ENCODE results near the gene IGF2. TPM values are rescaled to one million over a fixed set of nuclear protein-coding genes. Genes with fewer than 3 reads are reported as not detected.
"Not testable (repeated sequence)": the region's sequence is repeated elsewhere in the genome, so short reads cannot be mapped to it uniquely, and the experiment has no call there.

Gene IGF2
- total RNA-seq, 6 donors from 2014 or later, result 7.0 to 24.4 (median 8.4) TPM; not detected in 1

GRCh38 chr11:2180347-2180746 lies 41.2 kb upstream of the IGF2 start:
- Histone ChIP-seq H3K4me3 (no peak overlapping the region), H3K4me1 (no peaks in the 10 kb centered on the region), H3K36me3 (no peaks in the 10 kb centered on the region), H3K27me3 (no peaks in the 10 kb centered on the region), H3K27ac (no peak overlapping the region), H3K9me3 (no peaks in the 10 kb centered on the region)
- DNase-seq (peak in 1 of 2 donors; percentile 67), ATAC-seq (ENCODE audit: low FRiP score in 2 of 2) (no peak)
- WGBS, 2 donors, result 70 to 77% methylated on average over 9 to 14 of the region's 15 CpGs
- TF ChIP-seq POLR2AphosphoS5 (IDR thresholded peaks at IDR 0.05), result no peak
- no peak for TF ChIP-seq CTCF (IDR thresholded peaks at IDR 0.05)
- no peak for TF ChIP-seq EP300 (IDR thresholded peaks at IDR 0.05)
- TF ChIP-seq POLR2A (IDR thresholded peaks at IDR 0.05), result no peak

GRCh38 chr11:2179516-2179915 lies 40.3 kb upstream of the IGF2 start:
- no peak overlapping the region for H3K4me3 ChIP-seq
- no peak for ATAC-seq (ENCODE audit: low FRiP score in 2 of 2)
- H3K4me1 ChIP-seq, result no peaks in the 10 kb centered on the region
- peak in 1 of 2 donors; percentile 75 for DNase-seq
- TF ChIP-seq EP300 (IDR thresholded peaks at IDR 0.05) (no peak), POLR2A (IDR thresholded peaks at IDR 0.05) (no peak), CTCF (IDR thresholded peaks at IDR 0.05) (no peak), POLR2AphosphoS5 (IDR thresholded peaks at IDR 0.05) (no peak)
- no peaks in the 10 kb centered on the region for H3K9me3 ChIP-seq
- H3K27me3 ChIP-seq, result no peaks in the 10 kb centered on the region
- WGBS, 2 donors, result 79 to 90% methylated on average over 7 to 9 of the region's 10 CpGs
- no peak overlapping the region for H3K27ac ChIP-seq
- no peaks in the 10 kb centered on the region for H3K36me3 ChIP-seq

- Histone ChIP-seq H3K4me1 (no peaks in the 10 kb centered on the region), H3K27me3 (no peaks in the 10 kb centered on the region), H3K9me3 (no peaks in the 10 kb centered on the region), H3K36me3 (no peaks in the 10 kb centered on the region), H3K4me3 (no peak overlapping the region), H3K27ac (no peak overlapping the region)
- no peak for ATAC-seq (ENCODE audit: low FRiP score in 2 of 2)
- TF ChIP-seq POLR2A (IDR thresholded peaks at IDR 0.05) (no peak), POLR2AphosphoS5 (IDR thresholded peaks at IDR 0.05) (no peak), CTCF (IDR thresholded peaks at IDR 0.05) (no peak), EP300 (IDR thresholded peaks at IDR 0.05) (no peak)
- WGBS, 2 donors, result 57 to 63% methylated on average over 14 to 16 of the region's 16 CpGs
- DNase-seq, result peak in 1 of 2 donors; percentile 71
Measured at GRCh38 chr11:2178906-2179494, 39.8 kb upstream of the IGF2 start.

GRCh38 chr11:2178055-2178773 lies 39.0 kb upstream of the IGF2 start:
- DNase-seq, result peak in 1 of 2 donors; percentile 52
- H3K4me3 ChIP-seq; H3K9me3 ChIP-seq; H3K27me3 ChIP-seq; H3K36me3 ChIP-seq; ATAC-seq (ENCODE audit: low FRiP score in 2 of 2); H3K4me1 ChIP-seq; H3K27ac ChIP-seq: not testable (repeated sequence)
- 82 to 89% methylated on average over 8 to 15 of the region's 16 CpGs for WGBS, 2 donors

- no peak overlapping the region for H3K4me3 ChIP-seq
- WGBS, 2 donors, result 66 to 73% methylated on average over 10 to 18 of the region's 18 CpGs
Measured at GRCh38 chr11:2177076-2177475, 37.9 kb upstream of the IGF2 start.

More at GRCh38 chr11:2177076-2177475, 37.9 kb upstream of the IGF2 start:
- H3K9me3 ChIP-seq, result no peaks in the 10 kb centered on the region
- TF ChIP-seq CTCF (IDR thresholded peaks at IDR 0.05) (no peak), POLR2A (IDR thresholded peaks at IDR 0.05) (no peak), EP300 (IDR thresholded peaks at IDR 0.05) (no peak), POLR2AphosphoS5 (IDR thresholded peaks at IDR 0.05) (no peak)
- H3K27me3 ChIP-seq, result no peaks in the 10 kb centered on the region
- ATAC-seq (ENCODE audit: low FRiP score in 2 of 2), result no peak
- H3K4me1 ChIP-seq, result no peaks in the 10 kb centered on the region
- H3K27ac ChIP-seq, result no peak overlapping the region
- DNase-seq, result peak in 1 of 2 donors; percentile 76
- H3K36me3 ChIP-seq, result no peaks in the 10 kb centered on the region
